ENCODE results near the gene ZNF682.
"Not testable (repeated sequence)": the region's sequence is repeated elsewhere in the genome, so short reads cannot be mapped to it uniquely, and the experiment has no call there.

ZNF682 gene

GRCh38 chr19:20058738-20059137 lies 19.4 kb upstream of the ZNF682 start:
- H3K9me3 ChIP-seq (ENCODE audit: control extremely low read depth in 1 of 5, control insufficient read depth in 4 of 5, insufficient read depth in 2 of 5, low read depth in 1 of 5, low read length in 4 of 5); H3K4me1 ChIP-seq (ENCODE audit: control extremely low read depth in 1 of 4, control insufficient read depth in 4 of 4, insufficient read depth in 4 of 4, low read length in 3 of 4); H3K27me3 ChIP-seq (replicated peaks in 2 of 5; ENCODE audit: control insufficient read depth in 4 of 5, insufficient read depth in 5 of 5, low read length in 4 of 5); DNase-seq; H3K27ac ChIP-seq (ENCODE audit: insufficient read depth in 1 of 2, low read depth in 1 of 2, low read length in 2 of 2, poor library complexity in 1 of 2, severe bottlenecking in 2 of 2); POLR2A ChIA-PET; H3K36me3 ChIP-seq (ENCODE audit: control insufficient read depth in 4 of 4, insufficient read depth in 4 of 4, low read length in 3 of 4); CTCF ChIA-PET; H3K4me3 ChIP-seq (ENCODE audit: control insufficient read depth in 1 of 7, extremely low read depth in 1 of 7, insufficient read depth in 4 of 7, low read depth in 2 of 7, low read length in 6 of 7): not testable (repeated sequence)

GRCh38 chr19:20051841-20052768 lies 12.8 kb upstream of the ZNF682 start:
- Histone ChIP-seq H3K27ac (ENCODE audit: insufficient read depth in 1 of 2, low read depth in 1 of 2, low read length in 2 of 2, poor library complexity in 1 of 2, severe bottlenecking in 2 of 2) (peak overlapping the region; percentile 34 to 79), H3K36me3 (ENCODE audit: control insufficient read depth in 4 of 4, insufficient read depth in 4 of 4, low read length in 3 of 4) (no peaks in the 10 kb centered on the region), H3K4me3 (ENCODE audit: control insufficient read depth in 1 of 7, extremely low read depth in 1 of 7, insufficient read depth in 4 of 7, low read depth in 2 of 7, low read length in 6 of 7) (peak overlapping the region; percentile 58 to 93 (median 87)), H3K27me3 (replicated peaks in 2 of 5; ENCODE audit: control insufficient read depth in 4 of 5, insufficient read depth in 5 of 5, low read length in 4 of 5) (no peaks in the 10 kb centered on the region), H3K4me1 (ENCODE audit: control extremely low read depth in 1 of 4, control insufficient read depth in 4 of 4, insufficient read depth in 4 of 4, low read length in 3 of 4) (peaks cover 0 to 15% (median 10%) of the 10 kb centered on the region in 4 experiments), H3K9me3 (ENCODE audit: control extremely low read depth in 1 of 5, control insufficient read depth in 4 of 5, insufficient read depth in 2 of 5, low read depth in 1 of 5, low read length in 4 of 5) (peaks cover 0 to 9% (median 0%) of the 10 kb centered on the region in 5 experiments)
- CTCF ChIA-PET = no interaction called here
- whole genome bisulfite sequencing (ENCODE audit: insufficient coverage) = under 1% methylated on average over 43 of the region's 43 CpGs
- DNase-seq = peak; percentile 83 to 85 (median 83)
- POLR2A ChIA-PET = interaction anchor here (0.6 to 1.6 kb wide), 4 partner anchors 13 to 371 kb away, joined by 3 to 8 read pairs (median 5); partner anchors contain the start of genes ZNF253 and ZNF682

- whole genome bisulfite sequencing (ENCODE audit: insufficient coverage) = 50% methylated on average over 4 of the region's 5 CpGs
- DNase-seq; CTCF ChIA-PET; POLR2A ChIA-PET; H3K4me3 ChIP-seq (ENCODE audit: control insufficient read depth in 1 of 7, extremely low read depth in 1 of 7, insufficient read depth in 4 of 7, low read depth in 2 of 7, low read length in 6 of 7); H3K9me3 ChIP-seq (ENCODE audit: control extremely low read depth in 1 of 5, control insufficient read depth in 4 of 5, insufficient read depth in 2 of 5, low read depth in 1 of 5, low read length in 4 of 5); H3K36me3 ChIP-seq (ENCODE audit: control insufficient read depth in 4 of 4, insufficient read depth in 4 of 4, low read length in 3 of 4); H3K4me1 ChIP-seq (ENCODE audit: control extremely low read depth in 1 of 4, control insufficient read depth in 4 of 4, insufficient read depth in 4 of 4, low read length in 3 of 4); H3K27ac ChIP-seq (ENCODE audit: insufficient read depth in 1 of 2, low read depth in 1 of 2, low read length in 2 of 2, poor library complexity in 1 of 2, severe bottlenecking in 2 of 2); H3K27me3 ChIP-seq (replicated peaks in 2 of 5; ENCODE audit: control insufficient read depth in 4 of 5, insufficient read depth in 5 of 5, low read length in 4 of 5): not testable (repeated sequence)
Measured at GRCh38 chr19:20045742-20046141, 6.4 kb upstream of the ZNF682 start.

- no peak for DNase-seq
- peaks cover 0 to 5% (median 0%) of the 10 kb centered on the region in 5 experiments for H3K27me3 ChIP-seq (replicated peaks in 2 of 5; ENCODE audit: control insufficient read depth in 4 of 5, insufficient read depth in 5 of 5, low read length in 4 of 5)
- ChIA-PET POLR2A (no interaction called here), CTCF (interaction anchor here (0.7 kb wide), 1 partner anchor 1097 kb away, joined by 4 read pairs; the partner anchor contains the start of gene ZNF431)
- no peak overlapping the region for H3K27ac ChIP-seq (ENCODE audit: insufficient read depth in 1 of 2, low read depth in 1 of 2, low read length in 2 of 2, poor library complexity in 1 of 2, severe bottlenecking in 2 of 2)
- peaks cover 0 to 6% (median 0%) of the 10 kb centered on the region in 5 experiments for H3K9me3 ChIP-seq (ENCODE audit: control extremely low read depth in 1 of 5, control insufficient read depth in 4 of 5, insufficient read depth in 2 of 5, low read depth in 1 of 5, low read length in 4 of 5)
- H3K4me3 ChIP-seq (ENCODE audit: control insufficient read depth in 1 of 7, extremely low read depth in 1 of 7, insufficient read depth in 4 of 7, low read depth in 2 of 7, low read length in 6 of 7) = no peak overlapping the region
- H3K36me3 ChIP-seq (ENCODE audit: control insufficient read depth in 4 of 4, insufficient read depth in 4 of 4, low read length in 3 of 4) = no peaks in the 10 kb centered on the region
- WGBS (ENCODE audit: insufficient coverage) = 100% methylated on average over 2 of the region's 3 CpGs
- H3K4me1 ChIP-seq (ENCODE audit: control extremely low read depth in 1 of 4, control insufficient read depth in 4 of 4, insufficient read depth in 4 of 4, low read length in 3 of 4) = peaks cover 0 to 2% (median 1%) of the 10 kb centered on the region in 4 experiments
Measured at GRCh38 chr19:20044663-20045062, 5.4 kb upstream of the ZNF682 start.

GRCh38 chr19:20038358-20039202 lies 725 bp downstream of the ZNF682 start:
- DNase-seq = peak; percentile 12 to 69 (median 57)
- POLR2A ChIA-PET = interaction anchor here (0.6 to 1.0 kb wide), 3 partner anchors 14 to 1442 kb away, joined by 3 to 7 read pairs (median 3); partner anchors contain the start of gene ZNF253

GRCh38 chr19:20035935-20036334 lies 3.4 kb downstream of the ZNF682 start:
- DNase-seq = no peak
- peaks cover 0 to 15% (median 9%) of the 10 kb centered on the region in 4 experiments for H3K4me1 ChIP-seq (ENCODE audit: control extremely low read depth in 1 of 4, control insufficient read depth in 4 of 4, insufficient read depth in 4 of 4, low read length in 3 of 4)
- H3K36me3 ChIP-seq (ENCODE audit: control insufficient read depth in 4 of 4, insufficient read depth in 4 of 4, low read length in 3 of 4) = peaks cover 0 to 10% (median 6%) of the 10 kb centered on the region in 4 experiments
- H3K27ac ChIP-seq (ENCODE audit: insufficient read depth in 1 of 2, low read depth in 1 of 2, low read length in 2 of 2, poor library complexity in 1 of 2, severe bottlenecking in 2 of 2) = no peak overlapping the region
- POLR2A ChIA-PET = no interaction called here
- 95% methylated on average over 4 of the region's 5 CpGs for WGBS (ENCODE audit: insufficient coverage)
- no peaks in the 10 kb centered on the region for H3K27me3 ChIP-seq (replicated peaks in 2 of 5; ENCODE audit: control insufficient read depth in 4 of 5, insufficient read depth in 5 of 5, low read length in 4 of 5)
- CTCF ChIA-PET = no interaction called here
- H3K4me3 ChIP-seq (ENCODE audit: control insufficient read depth in 1 of 7, extremely low read depth in 1 of 7, insufficient read depth in 4 of 7, low read depth in 2 of 7, low read length in 6 of 7) = no peak overlapping the region
- H3K9me3 ChIP-seq (ENCODE audit: control extremely low read depth in 1 of 5, control insufficient read depth in 4 of 5, insufficient read depth in 2 of 5, low read depth in 1 of 5, low read length in 4 of 5) = peaks cover 0 to 1% (median 0%) of the 10 kb centered on the region in 5 experiments

More at GRCh38 chr19:20038358-20039202, 725 bp downstream of the ZNF682 start:
- H3K4me3 ChIP-seq (ENCODE audit: control insufficient read depth in 1 of 7, extremely low read depth in 1 of 7, insufficient read depth in 4 of 7, low read depth in 2 of 7, low read length in 6 of 7) = peak overlapping the region; percentile 67 to 100 (median 95)
- CTCF ChIA-PET = no interaction called here
- H3K4me1 ChIP-seq (ENCODE audit: control extremely low read depth in 1 of 4, control insufficient read depth in 4 of 4, insufficient read depth in 4 of 4, low read length in 3 of 4) = peaks cover 0 to 15% (median 9%) of the 10 kb centered on the region in 4 experiments
- peak overlapping the region; percentile 54 to 73 for H3K27ac ChIP-seq (ENCODE audit: insufficient read depth in 1 of 2, low read depth in 1 of 2, low read length in 2 of 2, poor library complexity in 1 of 2, severe bottlenecking in 2 of 2)
- peaks cover 0 to 8% (median 1%) of the 10 kb centered on the region in 4 experiments for H3K36me3 ChIP-seq (ENCODE audit: control insufficient read depth in 4 of 4, insufficient read depth in 4 of 4, low read length in 3 of 4)
- WGBS (ENCODE audit: insufficient coverage) = 0% methylated on average over 22 of the region's 26 CpGs
- peaks cover 0 to 2% (median 0%) of the 10 kb centered on the region in 5 experiments for H3K9me3 ChIP-seq (ENCODE audit: control extremely low read depth in 1 of 5, control insufficient read depth in 4 of 5, insufficient read depth in 2 of 5, low read depth in 1 of 5, low read length in 4 of 5)
- no peaks in the 10 kb centered on the region for H3K27me3 ChIP-seq (replicated peaks in 2 of 5; ENCODE audit: control insufficient read depth in 4 of 5, insufficient read depth in 5 of 5, low read length in 4 of 5)
